ENCODE measurements around the gene COL4A1.

Gene COL4A1

DNA sequence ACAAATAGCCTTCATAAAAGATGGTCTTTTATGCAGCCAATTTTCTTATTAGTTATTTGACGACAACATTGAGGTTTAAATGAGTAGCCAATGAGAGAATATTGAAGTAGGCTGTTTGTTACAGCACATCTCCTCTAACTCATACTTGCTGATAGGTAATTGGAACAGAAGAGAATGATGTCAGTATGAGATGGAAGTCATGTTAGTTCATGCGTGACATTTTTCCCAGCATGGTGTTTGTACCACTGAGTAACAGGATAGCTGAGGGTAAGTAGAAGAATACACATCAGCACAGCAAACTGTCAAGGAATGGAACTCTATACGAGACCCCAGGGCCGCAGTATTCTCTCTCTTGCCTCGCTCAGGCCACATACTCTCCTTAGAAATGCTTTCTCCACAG lies 37.4 kb upstream of the COL4A1 start:
- no peaks in the 10 kb centered on the region for H3K4me1 ChIP-seq (ENCODE audit: low read depth, poor library complexity, severe bottlenecking)
- H3K4me3 ChIP-seq (IDR thresholded peaks at IDR 0.05; ENCODE audit: insufficient read depth, low read depth, low read length): no peak overlapping the region
- H3K9ac ChIP-seq: no peak overlapping the region

DNA sequence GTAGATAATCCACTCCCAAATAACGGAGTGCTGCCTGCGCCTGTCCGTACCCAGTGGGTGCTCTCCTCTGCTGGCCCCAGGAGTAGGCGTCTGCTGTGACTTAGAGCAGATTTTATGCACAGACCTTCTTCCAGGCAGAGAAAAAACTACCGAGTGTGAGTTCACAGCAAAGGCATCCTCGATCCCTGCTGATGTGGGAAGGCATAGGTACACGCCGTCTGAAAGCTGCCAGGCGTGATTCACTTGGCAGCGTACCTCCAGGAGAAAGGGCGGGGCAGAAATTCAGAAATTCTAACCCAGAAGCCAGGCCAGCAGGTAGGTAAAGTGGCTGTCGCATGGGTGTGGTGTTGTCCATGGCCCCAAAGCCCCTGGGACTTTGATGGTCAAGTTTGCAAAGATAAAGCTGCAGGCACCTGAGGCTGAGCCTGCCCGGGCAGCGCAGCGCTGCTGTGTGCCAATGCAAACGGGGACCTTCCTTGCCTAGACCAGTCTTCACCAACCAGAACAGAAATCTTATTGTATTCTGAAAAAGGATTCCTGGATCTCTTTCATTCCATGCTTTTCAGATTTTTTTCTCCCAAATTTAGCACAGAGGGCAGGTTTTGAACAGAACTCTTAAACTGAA lies 36.4 kb upstream of the COL4A1 start:
- H3K36me3 ChIP-seq (ENCODE audit: insufficient read depth): no peaks in the 10 kb centered on the region
- H3K79me2 ChIP-seq (ENCODE audit: insufficient read depth, low read depth): no peaks in the 10 kb centered on the region
- H4K20me1 ChIP-seq (ENCODE audit: insufficient read depth): no peaks in the 10 kb centered on the region
- H3K4me2 ChIP-seq: no peak overlapping the region
- H3K4me3 ChIP-seq (IDR thresholded peaks at IDR 0.05; ENCODE audit: insufficient read depth, low read depth, low read length): no peak overlapping the region
- H2AFZ ChIP-seq (ENCODE audit: low read depth): no peak overlapping the region
- no peak overlapping the region for H3K9ac ChIP-seq
- TF ChIP-seq, protein P1, sequence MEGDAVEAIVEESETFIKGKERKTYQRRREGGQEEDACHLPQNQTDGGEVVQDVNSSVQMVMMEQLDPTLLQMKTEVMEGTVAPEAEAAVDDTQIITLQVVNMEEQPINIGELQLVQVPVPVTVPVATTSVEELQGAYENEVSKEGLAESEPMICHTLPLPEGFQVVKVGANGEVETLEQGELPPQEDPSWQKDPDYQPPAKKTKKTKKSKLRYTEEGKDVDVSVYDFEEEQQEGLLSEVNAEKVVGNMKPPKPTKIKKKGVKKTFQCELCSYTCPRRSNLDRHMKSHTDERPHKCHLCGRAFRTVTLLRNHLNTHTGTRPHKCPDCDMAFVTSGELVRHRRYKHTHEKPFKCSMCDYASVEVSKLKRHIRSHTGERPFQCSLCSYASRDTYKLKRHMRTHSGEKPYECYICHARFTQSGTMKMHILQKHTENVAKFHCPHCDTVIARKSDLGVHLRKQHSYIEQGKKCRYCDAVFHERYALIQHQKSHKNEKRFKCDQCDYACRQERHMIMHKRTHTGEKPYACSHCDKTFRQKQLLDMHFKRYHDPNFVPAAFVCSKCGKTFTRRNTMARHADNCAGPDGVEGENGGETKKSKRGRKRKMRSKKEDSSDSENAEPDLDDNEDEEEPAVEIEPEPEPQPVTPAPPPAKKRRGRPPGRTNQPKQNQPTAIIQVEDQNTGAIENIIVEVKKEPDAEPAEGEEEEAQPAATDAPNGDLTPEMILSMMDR (conservative IDR thresholded peaks at IDR 0.05; ENCODE audit: low read depth, low read length): no peak
- no peaks in the 10 kb centered on the region for H3K27me3 ChIP-seq (ENCODE audit: insufficient read depth, low read depth)
- no peaks in the 10 kb centered on the region for H3K4me1 ChIP-seq (ENCODE audit: low read depth, poor library complexity, severe bottlenecking)
- no peak overlapping the region for H3K27ac ChIP-seq

More for the DNA sequence above, 37.4 kb upstream of the COL4A1 start:
- Histone ChIP-seq H3K79me2 (ENCODE audit: insufficient read depth, low read depth) (no peaks in the 10 kb centered on the region), H4K20me1 (ENCODE audit: insufficient read depth) (no peaks in the 10 kb centered on the region), H3K27ac (no peak overlapping the region), H3K27me3 (ENCODE audit: insufficient read depth, low read depth) (no peaks in the 10 kb centered on the region), H3K36me3 (ENCODE audit: insufficient read depth) (no peaks in the 10 kb centered on the region), H3K4me2 (no peak overlapping the region), H2AFZ (ENCODE audit: low read depth) (no peak overlapping the region)
- TF ChIP-seq, protein P1 (conservative IDR thresholded peaks at IDR 0.05; ENCODE audit: low read depth, low read length): no peak

DNA sequence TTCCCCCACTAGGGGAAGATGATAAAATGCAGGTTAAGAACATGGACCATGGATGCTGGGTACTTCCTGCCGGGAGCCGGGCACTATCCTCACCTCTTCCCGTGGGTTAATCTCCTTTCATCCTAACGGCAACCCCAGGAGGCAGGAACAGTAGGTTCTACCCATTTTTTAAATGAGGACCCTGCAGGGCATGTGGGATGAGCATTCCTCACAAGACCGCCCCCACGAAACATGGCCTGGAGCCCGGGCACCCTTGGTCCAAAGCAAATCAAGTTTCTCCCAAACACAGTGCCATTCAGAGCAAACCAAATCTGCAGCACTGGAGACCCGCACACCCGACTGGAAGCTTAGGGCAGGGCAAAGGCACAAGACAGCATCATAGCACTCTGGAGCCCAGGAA lies 35.5 kb upstream of the COL4A1 start:
- no peak overlapping the region for H2AFZ ChIP-seq (ENCODE audit: low read depth)
- H3K9ac ChIP-seq: no peak overlapping the region
- no peak overlapping the region for H3K4me3 ChIP-seq (IDR thresholded peaks at IDR 0.05; ENCODE audit: insufficient read depth, low read depth, low read length)
- H3K27ac ChIP-seq: no peak overlapping the region
- no peaks in the 10 kb centered on the region for H3K36me3 ChIP-seq (ENCODE audit: insufficient read depth)
- H3K4me2 ChIP-seq: no peak overlapping the region
- TF ChIP-seq, protein P1 (conservative IDR thresholded peaks at IDR 0.05; ENCODE audit: low read depth, low read length): no peak
- no peaks in the 10 kb centered on the region for H4K20me1 ChIP-seq (ENCODE audit: insufficient read depth)
- no peaks in the 10 kb centered on the region for H3K27me3 ChIP-seq (ENCODE audit: insufficient read depth, low read depth)
- H3K79me2 ChIP-seq (ENCODE audit: insufficient read depth, low read depth): no peaks in the 10 kb centered on the region
- H3K4me1 ChIP-seq (ENCODE audit: low read depth, poor library complexity, severe bottlenecking): no peaks in the 10 kb centered on the region

DNA sequence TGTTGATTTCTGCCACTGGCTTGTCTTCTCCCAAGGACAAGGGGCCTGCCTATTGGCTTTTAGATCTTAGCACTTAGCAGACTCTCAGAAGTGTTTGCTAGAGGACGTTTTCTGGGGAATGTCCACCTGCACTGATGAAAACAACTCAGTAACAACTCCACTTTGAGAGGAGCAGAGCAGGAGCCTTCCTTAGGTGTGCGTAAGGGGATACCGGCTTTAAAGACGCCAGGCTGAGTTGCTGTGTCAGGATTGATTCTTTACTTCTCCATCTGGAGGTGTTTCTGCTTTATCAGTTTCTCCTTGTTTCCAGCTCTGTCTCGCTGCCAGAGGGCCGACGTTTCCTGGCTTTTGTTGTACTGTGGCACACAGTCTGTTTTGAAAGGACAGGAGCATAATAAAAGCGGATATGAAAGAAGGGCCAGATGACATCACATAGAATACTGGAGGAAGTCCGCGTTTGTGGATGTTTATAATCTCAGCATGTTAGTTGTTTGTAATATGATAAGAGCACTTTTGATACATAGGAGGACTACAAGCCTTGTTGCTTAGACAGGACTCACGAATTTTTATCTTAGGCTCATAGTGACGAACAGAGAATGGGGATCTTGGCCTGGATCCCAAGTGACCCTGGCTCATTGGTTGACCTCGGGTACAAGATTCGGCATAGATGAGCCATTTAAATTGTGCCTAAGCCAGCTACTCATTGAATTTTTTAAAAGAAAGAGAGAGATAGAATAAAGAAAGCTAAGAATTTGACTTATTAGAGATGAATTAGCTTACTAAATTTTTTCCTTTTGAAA lies 34.7 kb upstream of the COL4A1 start:
- Histone ChIP-seq H3K79me2 (ENCODE audit: insufficient read depth, low read depth) (no peaks in the 10 kb centered on the region), H3K27ac (no peak overlapping the region)

More for the DNA sequence above, 34.7 kb upstream of the COL4A1 start:
- TF ChIP-seq, protein P1 (conservative IDR thresholded peaks at IDR 0.05; ENCODE audit: low read depth, low read length): no peak
- H3K9ac ChIP-seq: no peak overlapping the region
- H3K4me2 ChIP-seq: no peak overlapping the region
- H2AFZ ChIP-seq (ENCODE audit: low read depth): no peak overlapping the region
- no peaks in the 10 kb centered on the region for H3K36me3 ChIP-seq (ENCODE audit: insufficient read depth)
- H4K20me1 ChIP-seq (ENCODE audit: insufficient read depth): no peaks in the 10 kb centered on the region
- no peaks in the 10 kb centered on the region for H3K4me1 ChIP-seq (ENCODE audit: low read depth, poor library complexity, severe bottlenecking)
- H3K27me3 ChIP-seq (ENCODE audit: insufficient read depth, low read depth): no peaks in the 10 kb centered on the region
- no peak overlapping the region for H3K4me3 ChIP-seq (IDR thresholded peaks at IDR 0.05; ENCODE audit: insufficient read depth, low read depth, low read length)
